Adrenal gland (tissue), 12 donors: ENCODE data around the gene STX4. TPM values are rescaled to one million over a fixed set of nuclear protein-coding genes. Genes with fewer than 3 reads are reported as not detected.

ENCODE experiments used
- DNase-seq, 7 donors: peaks; one replicate each; pipeline ENCODE4 v3.0.0-alpha.2; 2019 to 2020
- H3K27ac ChIP-seq, 5 donors: fragments of 200-600 bp; sonication (generic) in 4 of 5; 1 replicate in 3 of 5; 2 replicates in 2 of 5; pipeline versions ENCODE4 v1.5.1 to v1.8.0; 2016 to 2020; ENCODE audit warnings: mild to moderate bottlenecking in 1 of 5
- H3K27me3 ChIP-seq: fragments of 200-600 bp; 2 replicates; pipeline ENCODE4 v1.8.0; 2021
- H3K36me3 ChIP-seq, 2 donors: fragments of 200-600 bp; replicated peaks in 1 of 2; 1 replicate in 1 of 2; 2 replicates in 1 of 2; pipeline versions ENCODE4 v1.5.1 to v1.8.0; 2018 to 2022
- H3K4me1 ChIP-seq, 2 donors: fragments of 200-600 bp; replicated peaks in 1 of 2; 1 replicate in 1 of 2; 2 replicates in 1 of 2; pipeline versions ENCODE4 v1.5.1 to v1.8.0; 2018 to 2021
- H3K4me3 ChIP-seq, 4 donors: fragments of 200-600 bp; sonication (generic) in 3 of 4; one replicate each; pipeline ENCODE4 v1.5.1; 2016 to 2018
- H3K9me3 ChIP-seq, 3 donors: fragments of 200-600 bp; sonication (generic) in 1 of 3; replicated peaks in 1 of 3; 1 replicate in 2 of 3; 2 replicates in 1 of 3; pipeline versions ENCODE4 v1.5.1 to v1.8.0; 2016 to 2021
- CTCF ChIP-seq, 6 experiments: fragments of 450-650 bp in 4 of 6; fragments of 200-600 bp in 2 of 6; sonication (generic) in 1 of 6; IDR thresholded peaks; 1 replicate in 5 of 6; 2 replicates in 1 of 6; pipeline versions ENCODE4 v1.5.1 to v1.8.0; 2016 to 2021; ENCODE audit warnings: antibody characterized with exemption in 6 of 6, mild to moderate bottlenecking in 2 of 6, moderate library complexity in 1 of 6
- POLR2A ChIP-seq, 2 donors: fragments of 450-650 bp; IDR thresholded peaks; one replicate each; pipeline ENCODE4 v1.6.1; 2017; ENCODE audit warnings: antibody characterized with exemption in 2 of 2, mild to moderate bottlenecking in 2 of 2, moderate library complexity in 1 of 2
- WGBS, 4 donors: extraction: QIAGEN DNeasy Blood & Tissue Kit in 2 of 4; methylation state at CpG; one replicate each; pipeline versions ENCODE4 v1.1.5 to v1.1.7; 2013 to 2017; 5-methylcytosine and 5-hydroxymethylcytosine counted together
- intact Hi-C, 2 donors: fragments of 100-400 bp; cut with DNase I; formaldehyde crosslinking; loops; one replicate each; pipeline versions ENCODE4 v1.14.1 to v1.15.0; 2022 to 2023
- polyA plus RNA-seq, 3 donors: library from polyadenylated mRNA; stranded (reverse); fragments of 200-250 nt in 2 of 3; fragments of 350-450 nt in 1 of 3; fragmentation: Illumina TruSeq in 1 of 3; extraction: RNeasy Lipid Tissue Mini Kit (QIAGEN cat#74804) in 1 of 3; gene quantifications; one replicate each; pipeline ENCODE4 v1.2.3, GENCODE V29; 2013 to 2014
- total RNA-seq, 9 donors: library from RNA; depleted of rRNA in 4 of 9; stranded (reverse); fragments of >200 nt in 4 of 9; fragments of 120-200 nt in 1 of 9; fragmentation: NEBNext Ultra II Directional in 1 of 9; extraction: Animal tissue kit (Norgen Biotek cat#: 25700) in 1 of 9; gene quantifications; one replicate each; pipeline versions ENCODE4 v1.1.0 to v1.2.4, GENCODE V29; 2013 to 2023
- donor health status: healthy with polysubstance abuse.
- donor health status: Bipolar disorder and iron deficiency.
- donor health status: DM: yes; HTN: yes; CAD: no.
- donor health status: DM: no; HTN: no; CAD: no.
- donor health status: DM: no; HTN: no; CAD: no.
- donor health status: DM: yes; HTN: yes; CAD: no.

STX4 gene
- total and polyA plus RNA-seq, 12 donors, result 25.0 to 225 (median 58.0) TPM

- WGBS, 4 donors, result 42 to 64% (median 49%) methylated on average over 6 of the region's 6 CpGs
- intact Hi-C loops, result no loop called here
- no peak for DNase-seq
- TF ChIP-seq POLR2A (IDR thresholded peaks at IDR 0.05) (no peak), CTCF (IDR thresholded peaks at IDR 0.05) (no peak)
- Histone ChIP-seq H3K4me3 (no peak overlapping the region), H3K4me1 (no peaks in the 10 kb centered on the region), H3K27me3 (peaks cover 19% of the 10 kb centered on the region), H3K9me3 (no peaks in the 10 kb centered on the region), H3K27ac (no peak overlapping the region), H3K36me3 (no peaks in the 10 kb centered on the region)
Measured at GRCh38 chr16:31007684-31008083, 25.7 kb upstream of the STX4 start.

DNA sequence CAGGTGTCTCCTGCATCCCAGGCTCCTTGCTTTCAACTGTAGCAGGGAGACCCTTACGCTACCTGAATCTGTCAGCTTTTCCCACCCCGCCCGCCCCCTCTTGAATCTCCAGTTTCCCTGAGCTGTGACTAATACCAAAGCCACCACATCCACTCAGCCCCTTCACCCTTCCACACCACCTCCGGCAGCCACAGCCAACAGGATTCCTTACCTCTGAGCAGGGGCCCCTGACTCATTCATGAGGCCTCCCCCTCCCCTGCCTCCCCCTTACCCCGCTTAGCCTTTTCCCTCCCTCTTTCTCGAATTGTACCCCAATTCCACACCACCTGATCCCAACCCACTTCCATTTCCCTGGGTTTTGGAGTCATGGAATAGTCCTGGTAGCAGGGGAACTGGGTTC, 25.2 kb upstream of the STX4 start:
- Histone ChIP-seq H3K27ac (no peak overlapping the region), H3K36me3 (no peaks in the 10 kb centered on the region), H3K27me3 (peaks cover 19% of the 10 kb centered on the region), H3K4me3 (no peak overlapping the region), H3K9me3 (no peaks in the 10 kb centered on the region), H3K4me1 (no peaks in the 10 kb centered on the region)
- no peak for DNase-seq
- intact Hi-C loops, result no loop called here
- WGBS, 4 donors, result 56 to 76% (median 64%) methylated on average over 6 of the region's 6 CpGs
- no peak for TF ChIP-seq POLR2A (IDR thresholded peaks at IDR 0.05)
- no peak for TF ChIP-seq CTCF (IDR thresholded peaks at IDR 0.05)

- TF ChIP-seq CTCF (IDR thresholded peaks at IDR 0.05), result no peak
- no peak for TF ChIP-seq POLR2A (IDR thresholded peaks at IDR 0.05)
- intact Hi-C loops, result no loop called here
- WGBS, 4 donors, result 71 to 76% (median 75%) methylated on average over 5 of the region's 5 CpGs
Measured at GRCh38 chr16:31008551-31008950, 24.8 kb upstream of the STX4 start.

DNA sequence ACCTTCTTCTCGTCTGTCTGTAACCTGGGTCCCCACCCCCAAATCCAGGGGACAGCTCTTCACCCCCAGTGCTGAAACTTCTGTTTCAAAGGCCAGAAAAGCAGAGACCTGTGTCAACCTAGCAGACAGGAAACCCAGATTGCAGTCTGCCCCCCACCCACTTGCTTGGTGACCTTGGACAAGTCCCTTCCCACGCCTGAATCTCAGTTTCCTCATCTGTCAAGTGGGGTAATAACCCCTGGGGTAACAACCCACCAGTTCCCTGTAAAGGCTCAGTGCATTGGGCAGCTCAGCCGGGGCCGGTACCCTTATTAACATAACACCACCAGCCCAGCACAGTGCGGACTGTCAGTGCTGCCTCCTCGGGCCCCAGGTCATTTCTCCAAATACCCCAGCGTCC, 24.2 kb upstream of the STX4 start:
- H3K27me3 ChIP-seq, result peaks cover 19% of the 10 kb centered on the region
- intact Hi-C loops, result no loop called here
- no peaks in the 10 kb centered on the region for H3K4me1 ChIP-seq
- no peaks in the 10 kb centered on the region for H3K9me3 ChIP-seq
- H3K36me3 ChIP-seq, result no peaks in the 10 kb centered on the region
- 76 to 89% (median 84%) methylated on average over 6 to 7 of the region's 7 CpGs for whole genome bisulfite sequencing, 4 donors
- TF ChIP-seq POLR2A (IDR thresholded peaks at IDR 0.05), result no peak
- no peak for TF ChIP-seq CTCF (IDR thresholded peaks at IDR 0.05)
- H3K4me3 ChIP-seq, result no peak overlapping the region
- DNase-seq, result no peak
- H3K27ac ChIP-seq, result no peak overlapping the region

More at GRCh38 chr16:31008551-31008950, 24.8 kb upstream of the STX4 start:
- Histone ChIP-seq H3K27ac (no peak overlapping the region), H3K4me3 (no peak overlapping the region), H3K36me3 (no peaks in the 10 kb centered on the region), H3K27me3 (peaks cover 19% of the 10 kb centered on the region), H3K9me3 (no peaks in the 10 kb centered on the region), H3K4me1 (no peaks in the 10 kb centered on the region)
- DNase-seq, result no peak
